GM23248 (cell line): Measurements from ENCODE around the gene FNDC3B.

Experiments
- EZH2 ChIP-seq: fragments of 200-600 bp; sonication (generic); IDR thresholded peaks from 2 replicates; pipeline ENCODE4 v1.6.1; 2018; ENCODE audit warnings: antibody characterized with exemption, mild to moderate bottlenecking; ENCODE audit not compliant: insufficient read depth, poor library complexity, severe bottlenecking
- EZH2phosphoT487 ChIP-seq: fragments of 200-600 bp; sonication (generic); IDR thresholded peaks from 2 replicates; pipeline ENCODE4 v1.6.1; 2018; ENCODE audit warnings: antibody characterized with exemption, moderate library complexity, mild to moderate bottlenecking, low read depth; ENCODE audit not compliant: insufficient read depth

GRCh38 chr3:172051957-172052354 lies 12.6 kb downstream of the FNDC3B start:
- TF ChIP-seq EZH2 = no peak
- TF ChIP-seq EZH2phosphoT487 = no peak
